GM12891 (cell line): ENCODE results near the gene SGCB.

Experiments
- POLR2A ChIP-seq: IDR thresholded peaks from 2 replicates; pipeline ENCODE4 v1.6.1; 2011; ENCODE audit warnings: low read depth, low read length, control low read depth
- POLR2AphosphoS5 ChIP-seq: IDR thresholded peaks from 2 replicates; pipeline ENCODE4 v1.6.1; 2011; ENCODE audit warnings: low read depth, low read length, control low read depth
- SPI1 ChIP-seq: IDR thresholded peaks from 2 replicates; pipeline ENCODE4 v1.6.1; 2011; ENCODE audit warnings: low read depth, low read length, control low read depth
- TAF1 ChIP-seq: IDR thresholded peaks from 2 replicates; pipeline ENCODE4 v1.6.1; 2011; ENCODE audit warnings: low read depth, low read length, control low read depth

DNA sequence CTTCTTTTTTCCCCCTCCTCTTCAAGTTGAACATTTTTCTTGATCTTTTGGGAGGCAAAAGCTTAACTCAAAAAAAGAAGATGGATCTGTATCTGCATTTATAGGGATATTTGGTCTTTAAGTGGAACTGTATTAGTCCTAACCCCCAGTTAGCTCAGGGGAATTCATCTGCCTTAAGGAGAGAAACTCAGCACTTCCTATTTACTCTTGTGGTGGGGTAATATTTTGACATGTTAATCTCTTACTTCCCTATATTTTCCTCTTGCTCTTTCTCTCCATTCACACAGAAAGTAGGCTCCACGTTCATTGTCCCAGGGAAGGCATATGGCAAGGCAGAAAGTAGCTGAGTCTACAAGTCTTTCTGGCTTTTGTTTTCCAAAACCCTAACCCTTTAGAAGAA is 23.2 kb downstream of the SGCB start:
- TF ChIP-seq POLR2AphosphoS5: no peak
- no peak for TF ChIP-seq POLR2A
- no peak for TF ChIP-seq SPI1
- no peak for TF ChIP-seq TAF1
